Measurements from ENCODE around the gene CATSPERD. TPM values are rescaled to one million over a fixed set of nuclear protein-coding genes. Genes with fewer than 3 reads are reported as not detected.

The CATSPERD gene
- not detected in 2 replicates for total RNA-seq

GRCh38 chr19:5719961-5720790 lies at the start of gene CATSPERD, which contains the start of gene LONP1:
Gene CATSPERD (plus strand): TSS chr19:5720637. CDS start chr19:5720738, 101 bp downstream.
Gene LONP1 (minus strand): TSS chr19:5720146. CDS start chr19:5720132, 14 bp downstream.

GRCh38 chr19:5680437-5681368 lies 39.7 kb upstream of the CATSPERD start, which contains the start of the genes HSD11B1L and MICOS13:
Gene HSD11B1L (plus strand): TSS chr19:5681027. CDS start chr19:5684833, 3,806 bp downstream.
Gene MICOS13 (minus strand): TSS chr19:5680516. CDS start chr19:5680486, 30 bp downstream.

GRCh38 chr19:5690125-5690954 lies 30.1 kb upstream of the CATSPERD start, which contains the start of gene RPL36:
Gene RPL36 (plus strand): TSS chr19:5690295. CDS start chr19:5690508, 213 bp downstream.

GRCh38 chr19:5784581-5785147 lies 64.2 kb downstream of the CATSPERD start, which contains the start of gene PRR22:
Gene PRR22 (minus strand): TSS chr19:5784746. CDS start chr19:5784660, 86 bp downstream.

GRCh38 chr19:5790559-5791520 lies 70.4 kb downstream of the CATSPERD start, which contains the start of gene DUS3L:
Gene DUS3L (minus strand): TSS chr19:5791163. CDS start chr19:5791141, 22 bp downstream.

GRCh38 chr19:5804516-5805461 lies 84.4 kb downstream of the CATSPERD start, which contains the start of gene NRTN:
Gene NRTN (plus strand): TSS chr19:5805067. CDS start chr19:5824166, 19,099 bp downstream.

Other genes starting within 250 kb of the CATSPERD start
- 0.06 TPM in 1 of 2 replicates, not detected in the other for gene TINCR, start 152.7 kb upstream of the CATSPERD start, total RNA-seq
- 21.0 and 59.6 TPM in 2 replicates for gene SAFB2, start 97.9 kb upstream of the CATSPERD start, total RNA-seq
- gene SAFB, start 97.6 kb upstream of the CATSPERD start, total RNA-seq = 44.5 and 85.1 TPM in 2 replicates
- 23.2 and 39.2 TPM in 2 replicates for gene MICOS13, start 40.1 kb upstream of the CATSPERD start, total RNA-seq
- 6.3 and 8.1 TPM in 2 replicates for gene HSD11B1L, start 39.6 kb upstream of the CATSPERD start, total RNA-seq
- 360 and 493 TPM in 2 replicates for gene RPL36, start 30.3 kb upstream of the CATSPERD start, total RNA-seq
- 58.9 and 92.1 TPM in 2 replicates for gene LONP1, start 491 bp upstream of the CATSPERD start, total RNA-seq
- gene PRR22, start 64.1 kb downstream of the CATSPERD start, total RNA-seq = 0.13 and 0.32 TPM in 2 replicates
- 21.2 and 23.5 TPM in 2 replicates for gene DUS3L, start 70.5 kb downstream of the CATSPERD start, total RNA-seq
- 0.25 and 0.32 TPM in 2 replicates for gene NRTN, start 84.4 kb downstream of the CATSPERD start, total RNA-seq
- gene FUT6, start 119.1 kb downstream of the CATSPERD start, total RNA-seq = not detected in 2 replicates
- gene FUT3, start 130.8 kb downstream of the CATSPERD start, total RNA-seq = not detected in 2 replicates
- gene FUT5, start 149.9 kb downstream of the CATSPERD start, total RNA-seq = not detected in 2 replicates
- gene NDUFA11, start 183.2 kb downstream of the CATSPERD start, total RNA-seq = 193 and 269 TPM in 2 replicates
- 3.7 and 5.8 TPM in 2 replicates for gene VMAC, start 184.2 kb downstream of the CATSPERD start, total RNA-seq
- 1.9 and 3.5 TPM in 2 replicates for gene CAPS, start 193.6 kb downstream of the CATSPERD start, total RNA-seq